ENCODE data around the gene CD52. TPM values are rescaled to one million over a fixed set of nuclear protein-coding genes. Genes with fewer than 3 reads are reported as not detected.

Gene CD52
- total and polyA plus RNA-seq, 2 of the 4 experiments (the other 2 are of a cell fraction), result 1.6 TPM; not detected in 1

- Histone ChIP-seq H3K4me3 (ENCODE audit: insufficient read depth, low read depth, low read length) (peak overlapping the region; percentile 72), H2AK5ac (ENCODE audit: low read depth, low read length) (no peak overlapping the region), H3K79me1 (ENCODE audit: low read depth in 1 of 2, low read length in 2 of 2) (no peaks in the 10 kb centered on the region), H2AFZ (replicated peaks; ENCODE audit: low read length, poor library complexity) (peak overlapping the region; percentile 90), H3K18ac (ENCODE audit: low read depth, low read length) (no peak overlapping the region), H3K27me3 (ENCODE audit: control insufficient read depth, insufficient read depth, low read length) (peaks cover 41% of the 10 kb centered on the region), H2AK9ac (replicated peaks; ENCODE audit: low read depth, low read length, poor library complexity) (no peak overlapping the region), H3K4me1 (ENCODE audit: control insufficient read depth, insufficient read depth, low read length) (peaks cover 4% of the 10 kb centered on the region; the same call in 1 of the 2 replicates), H3K56ac (ENCODE audit: extremely low read depth, insufficient read depth, low read length) (no peak overlapping the region), H3K4me2 (ENCODE audit: low read depth, low read length) (peak overlapping the region; percentile 99), H3K4ac (ENCODE audit: low read depth, low read length) (no peak overlapping the region), H2BK120ac (ENCODE audit: low read depth, low read length) (no peak overlapping the region), H4K8ac (ENCODE audit: low read depth in 2 of 2, low read length in 2 of 2) (no peak overlapping the region), H3K27ac (ENCODE audit: insufficient read depth, low read length) (no peak overlapping the region), H2BK15ac (ENCODE audit: low read depth, low read length) (no peak overlapping the region), H4K5ac (ENCODE audit: low read depth, low read length) (no peak overlapping the region), H3K9me3 (ENCODE audit: control insufficient read depth, insufficient read depth, low read length) (no peaks in the 10 kb centered on the region), H4K91ac (ENCODE audit: insufficient read depth, low read depth, low read length) (no peak overlapping the region), H3K14ac (replicated peaks; ENCODE audit: low read depth, low read length) (no peak overlapping the region), H3K9me1 (ENCODE audit: insufficient read depth, low read length) (no peaks in the 10 kb centered on the region), H3K9ac (ENCODE audit: low read depth, low read length) (peak overlapping the region; percentile 60; the same call in 1 of the 2 replicates), H3K36me3 (ENCODE audit: control insufficient read depth, insufficient read depth, low read length) (no peaks in the 10 kb centered on the region), H3K23ac (ENCODE audit: low read depth, low read length) (0 out of 2 replicates have a peak overlapping the region, but pooled peaks have one; percentile 11), H2BK20ac (ENCODE audit: low read depth, low read length) (no peak overlapping the region), H2BK5ac (ENCODE audit: low read depth, low read length, poor library complexity, severe bottlenecking) (no peak overlapping the region), H4K20me1 (ENCODE audit: insufficient read depth, low read length) (no peaks in the 10 kb centered on the region)
- intact Hi-C loops (cut with micrococcal nuclease) (no loop called here), dilution Hi-C loops (cut with HindIII; ENCODE audit: low sequenced_read_pairs, unreplicated experiment) (no loop called here), in situ Hi-C loops (cut with MboI; ENCODE audit: low sequenced_read_pairs) (no loop called here)
- POLR2A ChIA-PET (ENCODE audit: unreplicated experiment), result no interaction called here
- no TSS peak for BruUV-seq (replicated peaks)
- ATAC-seq (ENCODE audit: low read depth), result peak; percentile 77
- WGBS, 2 experiments (ENCODE audit: extremely low coverage in 2 of 2, insufficient read length in 1 of 2), result 2% methylated on average over 18 of the region's 41 CpGs; no CpG with 5 or more reads in 1 of the 2 experiments
- TF ChIP-seq CEBPB (IDR thresholded peaks at IDR 0.05; ENCODE audit: low read depth, low read length) (peak; percentile 79), NFE2L2 (IDR thresholded peaks at IDR 0.05; ENCODE audit: low read depth, low read length) (no peak), USF2 (IDR thresholded peaks at IDR 0.05; ENCODE audit: low read depth, low read length) (no peak)
- no peak for DNase-seq
- CTCF ChIA-PET, result no interaction called here
Measured at GRCh38 chr1:26335774-26336476, 18.2 kb downstream of the CD52 start.
